HG03575 (cell line): ENCODE data around the gene NINL.

Source experiments
- ATAC-seq: cut with Tn5 transposase; IDR thresholded peaks from one replicate; pipeline ENCODE4 v1.9.1; 2021; ENCODE audit not compliant: unreplicated experiment, insufficient number of reproducible peaks, low FRiP score; ENCODE audit errors: extremely low read depth

Gene NINL

DNA sequence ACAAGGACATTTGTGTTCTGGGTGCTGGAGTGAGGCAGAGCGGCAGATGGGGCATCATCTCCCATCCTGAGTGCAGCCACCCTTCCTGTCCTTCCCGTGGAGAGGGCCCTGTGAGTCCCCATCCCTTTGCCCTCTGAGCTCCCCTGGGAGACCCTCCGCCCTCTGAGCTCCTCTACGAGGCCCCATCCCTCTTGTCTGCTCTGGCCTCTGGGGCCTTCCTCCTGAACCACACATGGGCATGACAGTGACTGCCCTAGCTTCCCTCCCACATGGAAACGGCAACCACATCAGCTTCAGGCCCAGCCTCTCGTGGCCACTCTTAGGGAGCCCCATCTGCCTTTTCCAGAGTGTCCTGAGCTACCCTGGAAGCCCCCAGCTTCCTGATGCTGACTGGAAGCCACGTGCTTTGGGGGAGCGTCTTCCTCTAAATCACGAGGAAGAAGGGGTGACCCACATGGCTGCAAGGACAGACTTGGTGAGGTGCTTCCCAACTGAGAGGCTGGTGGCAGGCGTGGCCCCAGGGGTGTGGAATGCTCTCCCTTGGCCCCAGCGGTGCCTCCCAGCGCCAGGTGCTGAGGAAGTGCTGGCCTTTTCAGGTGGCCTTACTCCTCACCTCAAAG is 125.3 kb downstream of the NINL start:
- ATAC-seq: no peak

DNA sequence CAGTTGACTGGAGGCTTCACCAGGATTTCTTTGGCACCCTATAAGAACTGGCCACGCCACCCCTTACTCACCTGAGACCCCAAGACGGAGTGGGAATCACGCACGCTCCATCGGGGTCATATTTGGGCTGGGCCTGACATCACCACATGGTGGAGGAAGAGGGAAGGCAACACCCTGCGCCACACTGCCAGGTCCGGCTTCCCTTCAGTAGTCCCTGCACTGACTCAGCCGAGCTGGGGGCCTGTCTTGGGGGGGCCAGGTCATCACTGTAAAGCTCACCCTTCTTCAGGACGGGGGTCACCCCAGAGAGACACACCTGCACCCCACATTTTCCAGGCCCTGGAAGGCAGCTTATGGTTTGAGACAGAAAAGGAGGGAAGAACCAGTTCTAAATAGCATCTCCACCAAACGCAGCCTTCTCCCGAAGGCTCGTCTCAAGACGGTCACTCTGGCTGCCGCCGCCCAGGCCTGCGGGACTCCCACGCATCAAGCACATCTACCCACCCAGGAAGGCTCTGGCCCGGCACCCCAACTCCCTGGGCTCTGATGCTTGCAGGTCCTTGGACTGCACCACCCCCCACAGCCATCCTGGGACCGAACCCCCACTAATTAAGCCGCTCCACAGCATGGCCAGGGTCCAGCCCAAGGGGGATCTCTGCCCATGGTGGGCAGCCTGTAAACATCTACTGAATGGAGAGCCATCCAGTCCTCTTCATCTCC is 126.1 kb downstream of the NINL start:
- ATAC-seq: no peak

DNA sequence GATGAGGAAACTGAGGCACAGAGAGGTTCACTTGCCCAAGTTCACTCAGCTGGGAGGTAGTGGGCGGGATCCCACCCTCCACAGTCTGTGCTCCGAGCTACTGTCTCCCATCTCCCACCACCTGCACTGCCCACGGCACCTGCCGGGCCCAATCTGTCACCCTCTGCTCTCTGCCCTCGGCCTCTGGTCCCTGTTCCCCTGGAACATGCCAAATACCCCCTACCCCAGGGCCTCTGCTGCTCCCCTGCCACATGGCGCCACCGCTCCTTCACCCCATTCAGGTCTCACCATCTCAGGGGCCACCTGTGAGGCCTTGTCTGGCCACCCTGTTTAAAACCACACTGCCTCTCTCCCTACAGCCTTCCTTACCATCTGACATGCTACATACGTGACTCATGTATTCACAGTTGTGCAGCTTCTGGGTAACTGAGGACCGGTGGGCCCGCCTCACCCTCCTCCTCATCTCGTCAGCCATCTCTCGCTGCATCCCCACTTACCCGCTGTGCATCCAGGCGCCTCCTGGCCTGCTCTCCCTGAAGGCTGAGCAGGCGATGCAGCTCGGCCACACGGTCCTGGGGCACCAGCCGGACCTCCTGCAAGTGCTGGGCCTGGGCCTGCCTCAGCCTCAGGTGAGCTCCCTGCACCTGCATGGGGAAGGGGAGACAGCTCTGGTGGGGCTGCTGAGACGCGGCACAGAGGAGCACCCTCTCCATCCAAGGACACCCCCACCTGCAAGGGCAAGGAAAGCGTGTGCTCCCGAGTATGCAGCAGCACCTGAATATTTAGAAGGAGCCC is 127.2 kb downstream of the NINL start:
- no peak for ATAC-seq

DNA sequence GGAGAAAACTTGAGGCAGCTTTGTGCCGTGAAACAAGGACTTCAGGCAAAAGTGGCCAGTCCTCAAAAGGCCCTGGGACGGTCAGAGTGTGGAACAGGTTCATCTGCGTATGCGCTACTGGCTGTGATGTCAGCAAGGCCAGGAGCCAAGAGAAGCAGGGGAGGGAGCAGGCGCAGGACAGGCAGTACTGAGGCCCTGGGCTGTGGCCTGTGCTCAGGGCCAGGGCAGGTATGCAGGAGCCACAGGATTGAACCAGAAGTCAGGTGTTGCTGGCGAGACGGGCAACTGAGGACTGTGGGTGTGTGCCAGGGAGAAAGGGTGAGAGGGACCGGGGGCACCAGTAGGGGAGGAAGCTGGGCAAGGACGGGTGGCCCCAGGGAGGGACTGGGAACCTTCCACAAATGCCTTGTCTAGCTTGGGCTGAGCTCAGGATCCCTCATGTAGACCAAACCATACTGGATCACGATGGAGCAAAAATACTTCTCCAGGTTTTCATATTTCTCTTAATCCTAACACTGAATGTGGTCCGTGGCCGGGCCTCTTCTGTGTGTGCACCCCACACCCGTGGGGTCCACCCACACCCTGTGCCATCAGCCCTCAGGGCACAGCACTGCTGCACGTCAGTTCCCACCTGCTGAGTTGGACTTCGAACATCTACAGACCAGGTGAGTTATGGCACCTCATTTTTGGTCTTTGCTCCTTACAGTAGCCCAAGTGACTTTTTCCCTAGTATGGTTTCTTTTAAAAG is 131.0 kb downstream of the NINL start:
- no peak for ATAC-seq

DNA sequence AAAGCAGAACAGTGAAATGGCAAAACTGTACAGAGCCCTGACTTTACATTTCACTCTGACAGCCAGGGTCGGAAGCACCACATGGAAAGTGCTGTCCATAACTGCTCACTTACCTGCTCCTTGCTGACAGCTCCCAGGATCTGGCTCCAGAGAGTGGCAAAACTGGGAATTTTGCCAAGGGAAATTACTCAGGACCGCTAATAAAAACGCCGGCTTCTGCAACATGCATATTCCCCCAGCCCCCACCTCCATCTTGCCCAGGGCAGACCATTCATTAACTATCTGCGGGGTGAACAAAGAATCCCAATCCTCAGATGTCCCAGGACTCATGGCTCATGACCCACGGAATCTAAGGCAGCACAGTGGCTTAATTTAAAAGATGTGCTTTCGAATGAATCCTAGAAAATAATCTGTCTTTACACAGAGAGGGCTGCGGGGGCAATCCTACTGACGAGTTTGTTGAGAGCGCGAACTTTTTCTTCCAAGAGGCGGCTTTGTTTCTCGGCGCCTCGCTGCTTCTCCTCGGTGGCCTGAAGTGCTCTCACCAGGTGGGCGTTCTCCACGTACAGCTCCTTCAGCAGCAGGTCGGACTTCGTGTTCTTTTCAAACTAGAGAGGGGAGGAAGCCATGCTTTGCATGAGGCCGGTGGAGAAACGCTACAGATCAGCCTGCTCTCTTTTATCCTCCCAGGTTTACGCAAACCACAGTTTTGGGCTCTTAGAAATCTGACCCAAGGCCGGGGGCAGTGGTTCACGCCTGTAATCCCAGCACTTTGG is 132.1 kb downstream of the NINL start:
- no peak for ATAC-seq

DNA sequence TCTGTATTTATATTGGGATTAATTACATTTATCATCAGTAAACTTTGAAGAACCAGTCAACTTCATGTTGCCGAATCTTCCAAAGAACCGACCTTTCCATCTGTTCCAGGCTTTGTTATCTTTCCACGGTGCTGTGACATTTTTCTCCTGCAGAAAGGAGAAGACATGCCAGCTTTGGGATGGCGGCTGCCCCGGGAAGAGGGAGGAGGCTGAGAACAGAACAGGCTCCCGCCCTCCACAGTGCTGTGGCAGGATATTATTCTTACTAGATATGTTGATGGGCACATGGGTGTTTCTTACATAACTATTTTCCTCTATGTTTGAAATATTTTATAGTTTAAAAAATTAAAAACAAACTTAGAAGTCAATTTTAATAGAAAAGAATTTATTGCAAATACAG is 133.0 kb downstream of the NINL start:
- ATAC-seq: no peak

DNA sequence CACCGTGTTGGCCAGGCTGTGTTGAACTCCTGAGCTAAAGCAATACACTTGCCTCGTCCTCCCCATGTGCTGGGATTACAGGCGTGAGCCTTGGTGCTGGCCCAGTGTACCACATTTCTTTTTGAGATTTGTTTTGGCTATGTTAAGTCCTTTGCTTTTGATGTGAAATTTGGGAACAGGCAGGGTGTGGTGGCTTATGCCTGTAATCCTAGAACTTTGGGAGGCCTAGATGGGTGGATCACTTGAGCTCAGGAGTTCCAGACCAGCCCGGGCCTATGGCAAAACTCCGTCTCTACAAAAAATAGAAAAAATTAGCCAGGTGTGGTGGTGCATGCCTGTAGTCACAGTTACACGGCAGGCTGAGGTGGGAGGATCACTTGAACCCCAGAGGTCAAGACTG is 137.7 kb downstream of the NINL start:
- no peak for ATAC-seq

DNA sequence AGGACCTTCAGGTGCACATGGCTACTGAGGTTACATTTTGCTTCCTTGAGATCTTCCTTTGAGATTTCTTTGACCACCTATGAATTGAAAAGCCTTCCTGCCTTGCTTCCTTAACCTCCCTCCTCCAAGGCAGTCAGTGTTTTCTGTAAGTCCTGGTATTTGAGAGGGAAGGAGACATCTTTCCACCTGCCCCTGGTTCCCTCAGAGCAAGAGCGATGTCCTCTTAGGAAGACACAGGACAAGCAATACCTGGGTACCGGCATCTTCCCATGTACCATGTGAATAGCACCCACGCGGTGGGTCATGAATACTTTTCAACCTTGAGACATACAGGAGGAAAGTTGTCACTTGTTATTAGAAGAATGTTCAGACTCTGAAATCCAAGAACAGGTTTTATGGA is 140.8 kb downstream of the NINL start:
- ATAC-seq: no peak

DNA sequence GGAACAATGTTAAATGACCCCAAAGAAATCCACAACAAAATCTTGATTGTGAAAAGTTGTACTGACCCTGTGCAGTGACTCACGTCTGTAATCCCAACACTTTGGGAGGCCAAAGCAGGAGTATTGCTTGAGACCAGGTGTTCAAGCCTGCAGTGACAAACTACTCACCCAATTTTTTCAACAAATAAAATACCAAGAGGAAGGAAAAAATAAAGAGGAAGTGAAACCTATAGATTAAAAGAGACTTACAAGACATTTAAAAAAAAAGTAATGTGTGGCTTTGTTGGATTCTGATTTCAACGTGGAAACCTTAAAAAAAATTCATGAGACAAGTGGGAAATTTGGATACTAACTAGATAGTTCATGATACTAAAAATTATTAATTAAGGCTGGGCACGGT is 146.0 kb downstream of the NINL start:
- no peak for ATAC-seq

DNA sequence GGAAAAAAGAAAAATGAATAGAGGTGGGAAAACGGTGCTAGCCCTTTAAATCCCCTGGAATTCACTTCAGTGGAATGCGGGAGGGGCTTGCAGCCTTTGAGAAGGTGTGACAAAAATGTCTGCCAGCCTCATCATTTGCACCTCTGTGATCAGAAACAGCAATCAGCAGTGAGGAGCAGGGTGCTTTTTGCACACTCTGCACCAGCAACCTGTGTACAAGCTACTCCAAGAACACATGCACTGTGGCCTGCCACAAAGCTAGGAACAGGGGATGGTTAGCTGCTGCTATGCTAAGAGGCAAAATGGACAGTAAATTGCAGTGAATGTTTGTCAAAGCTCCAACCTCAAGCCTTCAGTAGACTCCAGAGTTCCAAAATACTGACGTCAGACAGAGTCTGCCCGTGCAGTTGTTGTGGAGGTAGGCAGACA is 148.2 kb downstream of the NINL start:
- ATAC-seq: no peak

DNA sequence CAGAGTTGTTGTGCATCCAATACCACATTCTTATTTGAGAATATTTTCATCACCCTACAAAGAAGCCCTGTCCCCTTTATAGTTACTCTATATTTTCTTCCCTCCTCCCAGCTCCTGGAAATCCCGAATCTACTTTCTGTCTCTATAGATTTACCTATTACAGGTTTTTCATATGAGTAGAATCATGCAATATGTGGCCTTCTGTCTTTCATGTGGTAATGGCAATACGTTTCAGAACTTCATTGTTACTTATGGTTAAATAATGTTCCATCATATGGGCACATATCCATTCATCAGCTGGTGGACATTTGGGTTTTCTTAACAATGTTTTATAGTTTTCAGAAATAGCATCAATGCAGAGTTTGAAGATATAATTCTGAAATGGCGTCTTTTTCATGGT is 160.8 kb downstream of the NINL start:
- no peak for ATAC-seq

DNA sequence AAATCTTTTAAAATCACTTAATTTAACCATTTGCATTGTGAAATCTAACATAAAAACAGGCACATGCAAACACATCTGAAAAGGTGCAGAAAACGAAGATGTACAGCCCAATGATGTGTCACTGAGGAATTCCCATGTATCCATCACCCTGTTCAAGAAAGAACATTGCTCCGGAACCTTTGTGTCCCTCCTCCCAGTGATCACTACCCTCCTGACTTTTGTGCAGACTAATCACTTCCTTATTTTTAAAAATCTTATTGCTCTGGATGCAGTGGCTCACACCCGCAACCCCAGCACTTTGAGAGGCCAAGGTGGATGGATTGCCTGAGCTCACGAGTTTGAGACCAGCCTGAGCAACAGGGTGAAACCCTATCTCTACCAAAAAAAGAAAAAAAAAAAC is 163.3 kb downstream of the NINL start:
- ATAC-seq: no peak

DNA sequence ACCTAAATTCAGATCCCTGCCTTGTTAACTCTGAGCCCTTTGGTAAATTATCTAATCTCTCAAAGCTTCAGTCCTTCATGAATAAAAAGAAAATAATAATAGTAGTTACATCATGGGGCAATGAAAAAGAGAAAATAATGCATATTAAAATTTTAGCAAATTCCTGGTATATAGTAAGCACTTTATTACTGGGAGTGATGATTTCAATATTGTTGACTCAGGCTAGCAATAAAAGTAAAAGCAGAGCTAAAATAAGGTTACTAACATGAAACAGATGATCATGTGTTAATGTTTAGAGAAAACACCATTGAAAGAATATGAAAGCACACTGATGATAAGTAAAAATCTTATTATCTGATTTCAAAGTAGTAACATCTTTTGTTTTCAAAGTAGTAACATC is 164.2 kb downstream of the NINL start:
- ATAC-seq: no peak

DNA sequence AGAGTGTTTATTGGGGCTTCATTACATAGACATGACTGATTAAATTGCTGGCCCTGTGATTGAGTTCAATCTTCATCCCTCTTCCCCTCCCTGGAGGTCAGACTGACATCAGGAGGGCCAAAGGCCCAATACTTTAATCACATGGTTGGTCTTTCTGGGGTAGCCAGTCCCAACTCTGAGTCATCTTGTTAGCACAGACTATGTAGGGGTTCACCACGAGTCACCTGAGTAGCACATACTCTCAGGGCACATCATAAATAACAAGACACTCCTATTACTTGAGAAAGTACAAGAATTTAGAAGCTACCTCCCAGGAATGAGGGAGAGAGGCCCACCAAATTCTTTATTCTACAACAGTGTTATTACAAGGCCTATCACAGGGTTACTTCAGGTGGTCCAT is 166.6 kb downstream of the NINL start:
- ATAC-seq: no peak

DNA sequence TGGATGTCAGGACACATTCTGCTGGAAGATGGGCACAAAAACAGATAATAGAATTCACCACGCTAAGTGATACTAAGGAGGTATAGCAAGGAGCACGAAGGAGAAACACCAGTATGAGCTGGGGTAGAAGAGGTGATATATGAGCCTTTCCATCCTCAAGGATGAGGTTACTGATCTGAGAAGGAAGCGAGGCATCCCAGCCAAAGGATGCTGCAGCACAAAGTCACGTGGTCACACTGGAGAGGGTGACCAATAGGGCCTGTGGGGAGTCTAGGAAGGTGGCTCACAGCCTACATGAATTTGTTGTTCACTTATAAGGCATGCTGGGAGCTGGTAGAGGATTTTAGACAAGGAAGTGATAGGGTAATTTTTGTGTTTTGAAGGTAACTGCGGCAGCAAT is 176.4 kb downstream of the NINL start:
- ATAC-seq: no peak

DNA sequence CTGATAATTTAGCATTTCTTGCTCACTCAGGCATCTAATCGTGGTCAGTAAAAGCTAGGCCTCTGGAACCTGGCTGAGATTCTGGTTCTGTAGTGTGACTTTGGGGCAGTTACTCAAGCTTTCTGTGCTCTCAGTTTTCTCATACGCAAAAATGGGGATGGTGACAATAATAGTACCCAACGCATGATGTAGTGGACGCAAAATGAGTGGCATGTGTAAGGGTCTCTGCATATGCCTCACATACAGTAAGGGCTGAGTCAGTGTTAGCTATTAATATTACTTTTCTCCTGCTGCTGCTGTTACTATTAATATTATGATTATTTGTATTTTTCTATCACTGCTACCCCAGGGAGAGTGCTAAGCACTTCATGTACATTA is 177.2 kb downstream of the NINL start:
- ATAC-seq: no peak

DNA sequence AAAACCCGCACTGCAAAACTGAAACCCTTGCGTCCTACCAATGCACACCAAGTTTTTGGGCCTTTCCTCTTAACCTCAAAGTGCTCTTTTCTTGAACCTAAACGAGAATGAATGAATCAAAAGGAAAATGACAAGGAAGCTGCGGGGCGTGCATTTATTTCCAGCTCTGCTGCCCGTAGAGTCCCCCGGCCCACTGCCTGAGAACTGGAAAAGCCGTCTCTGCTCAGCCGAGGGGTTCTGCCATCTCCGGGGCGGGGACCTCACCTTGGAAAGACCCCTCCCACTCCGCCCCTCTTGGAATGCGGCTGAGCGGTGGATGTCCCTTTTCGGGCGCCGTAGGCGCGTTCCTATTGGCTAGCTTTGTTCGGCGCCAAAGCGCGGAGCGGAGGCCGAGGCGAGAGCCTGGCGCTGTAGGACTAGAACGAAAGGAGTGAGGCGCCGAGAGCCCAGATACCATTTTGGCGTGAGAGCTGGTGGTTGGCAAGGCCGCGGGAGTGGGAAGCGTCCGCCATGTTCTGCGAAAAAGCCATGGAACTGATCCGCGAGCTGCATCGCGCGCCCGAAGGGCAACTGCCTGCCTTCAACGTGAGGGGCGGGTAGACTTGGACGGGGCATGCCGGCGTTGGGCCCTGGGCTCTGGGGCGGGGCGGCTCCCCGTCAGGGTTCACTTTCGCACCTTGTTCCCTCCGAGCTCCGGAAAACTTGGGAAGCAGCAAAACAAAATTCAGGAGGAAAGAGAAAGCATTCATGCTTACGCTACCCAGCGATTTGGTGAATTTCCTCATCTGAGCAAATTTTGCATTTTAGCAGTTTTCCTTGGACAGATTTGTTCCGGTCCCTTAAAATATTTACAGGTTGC is 177.8 kb downstream of the NINL start, which contains the start of gene GINS1:
Gene GINS1, plus strand, starts transcription at position 363 of the 859 bp plus-strand sequence. Its CDS starts 148 bp downstream, at position 511.
- ATAC-seq: peak; percentile 56
